Right forelimb (tissue), 1 donor: ENCODE data around the gene XPC.
"Not testable (repeated sequence)": the region's sequence is repeated elsewhere in the genome, so short reads cannot be mapped to it uniquely, and the experiment has no call there.

Experiments
- DNase-seq: peaks from one replicate; pipeline ENCODE4 v3.0.0-alpha.2; 2018

Gene XPC

GRCh38 chr3:14178247-14179113 lies at the start of gene XPC, which contains the start of gene LSM3:
Gene XPC, minus strand, starts transcription at chr3:14178601. Its CDS starts 33 bp downstream, at chr3:14178568.
Gene LSM3, plus strand, starts transcription at chr3:14178817. Its CDS starts 44 bp downstream, at chr3:14178861.
- peak; percentile 98 for DNase-seq

GRCh38 chr3:14227856-14228255 lies 49.5 kb upstream of the XPC start:
- DNase-seq: no peak

- not testable (repeated sequence) for DNase-seq
Observed at GRCh38 chr3:14226351-14226750, 48.0 kb upstream of the XPC start.

GRCh38 chr3:14225421-14225820 lies 47.0 kb upstream of the XPC start:
- no peak for DNase-seq

- DNase-seq: no peak
Observed at GRCh38 chr3:14224895-14225294, 46.5 kb upstream of the XPC start.

- DNase-seq: no peak
Observed at GRCh38 chr3:14223595-14223994, 45.2 kb upstream of the XPC start.

- no peak for DNase-seq
Observed at GRCh38 chr3:14222900-14223594, 44.6 kb upstream of the XPC start.

- DNase-seq: no peak
Observed at GRCh38 chr3:14222457-14222856, 44.1 kb upstream of the XPC start.

- no peak for DNase-seq
Observed at GRCh38 chr3:14221902-14222301, 43.5 kb upstream of the XPC start.

- no peak for DNase-seq
Observed at GRCh38 chr3:14220933-14221332, 42.5 kb upstream of the XPC start.

GRCh38 chr3:14218355-14218754 lies 40.0 kb upstream of the XPC start:
- DNase-seq: no peak

- DNase-seq: peak; percentile 64
Observed at GRCh38 chr3:14216257-14217048, 38.1 kb upstream of the XPC start.

- no peak for DNase-seq
Observed at GRCh38 chr3:14214764-14215163, 36.4 kb upstream of the XPC start.

- DNase-seq: no peak
Observed at GRCh38 chr3:14213066-14213774, 34.8 kb upstream of the XPC start.

- DNase-seq: no peak
Observed at GRCh38 chr3:14212032-14212431, 33.6 kb upstream of the XPC start.

- DNase-seq: no peak
Observed at GRCh38 chr3:14211621-14212020, 33.2 kb upstream of the XPC start.

GRCh38 chr3:14210843-14211594 lies 32.6 kb upstream of the XPC start:
- DNase-seq: no peak

- no peak for DNase-seq
Observed at GRCh38 chr3:14210290-14210688, 31.9 kb upstream of the XPC start.

- DNase-seq: no peak
Observed at GRCh38 chr3:14209581-14210289, 31.3 kb upstream of the XPC start.

GRCh38 chr3:14208977-14209394 lies 30.6 kb upstream of the XPC start:
- DNase-seq: no peak

GRCh38 chr3:14208168-14208567 lies 29.8 kb upstream of the XPC start:
- no peak for DNase-seq
